ENCODE measurements around the gene KLHL29.
"Not testable (repeated sequence)": the region's sequence is repeated elsewhere in the genome, so short reads cannot be mapped to it uniquely, and the experiment has no call there.

KLHL29 gene

GRCh38 chr2:23384551-23385343 lies at the start of gene KLHL29:
TSS of gene KLHL29 (plus strand) at chr2:23385179. CDS start at chr2:23562197, 177,018 bp downstream.
- peak; percentile 65 for DNase-seq

GRCh38 chr2:23335550-23335949 lies 49.4 kb upstream of the KLHL29 start:
- no peak for DNase-seq

GRCh38 chr2:23342075-23342474 lies 42.9 kb upstream of the KLHL29 start:
- DNase-seq, result no peak

- DNase-seq, result no peak
These were observed 39.0 kb upstream of the KLHL29 start for GRCh38 chr2:23346029-23346428.

- no peak for DNase-seq
These were observed 38.2 kb upstream of the KLHL29 start for GRCh38 chr2:23346781-23347180.

- no peak for DNase-seq
These were observed 37.4 kb upstream of the KLHL29 start for GRCh38 chr2:23347471-23348092.

- not testable (repeated sequence) for DNase-seq
These were observed 36.9 kb upstream of the KLHL29 start for GRCh38 chr2:23348093-23348481.

- DNase-seq, result no peak
These were observed 35.5 kb upstream of the KLHL29 start for GRCh38 chr2:23349508-23349907.

- DNase-seq, result no peak
These were observed 34.8 kb upstream of the KLHL29 start for GRCh38 chr2:23350041-23350791.

- no peak for DNase-seq
These were observed 34.1 kb upstream of the KLHL29 start for GRCh38 chr2:23350792-23351355.

GRCh38 chr2:23351388-23352141 lies 33.4 kb upstream of the KLHL29 start:
- DNase-seq, result peak; percentile 82

- no peak for DNase-seq
These were observed 30.4 kb upstream of the KLHL29 start for GRCh38 chr2:23354554-23354953.

- no peak for DNase-seq
These were observed 30.0 kb upstream of the KLHL29 start for GRCh38 chr2:23355001-23355400.

- no peak for DNase-seq
These were observed 28.3 kb upstream of the KLHL29 start for GRCh38 chr2:23356711-23357110.

- no peak for DNase-seq
These were observed 25.1 kb upstream of the KLHL29 start for GRCh38 chr2:23359631-23360567.

- no peak for DNase-seq
These were observed 24.3 kb upstream of the KLHL29 start for GRCh38 chr2:23360571-23361125.

GRCh38 chr2:23361152-23361551 lies 23.8 kb upstream of the KLHL29 start:
- DNase-seq, result no peak

- DNase-seq, result no peak
These were observed 21.7 kb upstream of the KLHL29 start for GRCh38 chr2:23363268-23363667.

GRCh38 chr2:23363831-23364230 lies 21.1 kb upstream of the KLHL29 start:
- DNase-seq, result no peak

- no peak for DNase-seq
These were observed 18.3 kb upstream of the KLHL29 start for GRCh38 chr2:23366720-23367119.

- no peak for DNase-seq
These were observed 17.2 kb upstream of the KLHL29 start for GRCh38 chr2:23367760-23368159.
